Esophagus mucosa (tissue), 1 donor: Measurements from ENCODE around the gene PLVAP. TPM values are rescaled to one million over a fixed set of nuclear protein-coding genes. Genes with fewer than 3 reads are reported as not detected.

Source experiments
- ATAC-seq: fragments of 200-7000 bp; cut with Tn5 transposase; one replicate; pipeline ENCODE4 v1.9.1; 2020
- total RNA-seq: library from RNA; stranded (reverse); gene quantifications from one replicate; pipeline ENCODE4 v1.2.4, GENCODE V29; 2023
- donor health status: DM: yes; HTN: yes; CAD: no.

The PLVAP gene
- total RNA-seq, 1 donor from 2014 or later: 22.6 TPM

GRCh38 chr19:17357078-17357666 is 20.0 kb downstream of the PLVAP start:
- ATAC-seq: no peak

- peak; percentile 10 for ATAC-seq
These were observed 23.8 kb downstream of the PLVAP start for GRCh38 chr19:17353386-17353785.

- ATAC-seq: peak; percentile 39
These were observed 24.4 kb downstream of the PLVAP start for GRCh38 chr19:17352608-17353280.

GRCh38 chr19:17351815-17352435 is 25.2 kb downstream of the PLVAP start:
- no peak for ATAC-seq

GRCh38 chr19:17348700-17349099 is 28.4 kb downstream of the PLVAP start:
- peak; percentile 33 for ATAC-seq

GRCh38 chr19:17347877-17348276 is 29.3 kb downstream of the PLVAP start:
- no peak for ATAC-seq

DNA sequence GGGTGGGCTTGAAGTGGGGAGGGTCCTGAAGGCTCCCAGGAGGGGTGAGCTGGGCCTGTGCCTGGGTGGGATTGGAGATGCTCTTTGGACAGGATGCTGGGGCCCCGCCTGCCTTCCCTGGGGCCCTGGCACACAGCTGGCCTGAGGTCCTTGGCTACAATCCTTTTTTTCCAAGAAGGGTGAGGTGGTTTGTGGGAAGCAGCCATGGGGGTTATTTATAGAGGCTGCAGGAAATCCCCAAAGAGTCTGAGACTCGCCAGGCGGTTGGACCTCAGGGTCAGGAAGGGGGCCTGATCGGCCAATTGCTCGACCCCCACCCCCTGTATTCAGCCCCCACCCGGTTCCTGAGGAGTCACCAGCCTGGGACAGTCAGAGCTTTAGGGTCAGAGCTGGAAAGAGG is 29.8 kb downstream of the PLVAP start:
- peak; percentile 17 for ATAC-seq

- peak; percentile 80 for ATAC-seq
These were observed 31.0 kb downstream of the PLVAP start for GRCh38 chr19:17346109-17346671.

DNA sequence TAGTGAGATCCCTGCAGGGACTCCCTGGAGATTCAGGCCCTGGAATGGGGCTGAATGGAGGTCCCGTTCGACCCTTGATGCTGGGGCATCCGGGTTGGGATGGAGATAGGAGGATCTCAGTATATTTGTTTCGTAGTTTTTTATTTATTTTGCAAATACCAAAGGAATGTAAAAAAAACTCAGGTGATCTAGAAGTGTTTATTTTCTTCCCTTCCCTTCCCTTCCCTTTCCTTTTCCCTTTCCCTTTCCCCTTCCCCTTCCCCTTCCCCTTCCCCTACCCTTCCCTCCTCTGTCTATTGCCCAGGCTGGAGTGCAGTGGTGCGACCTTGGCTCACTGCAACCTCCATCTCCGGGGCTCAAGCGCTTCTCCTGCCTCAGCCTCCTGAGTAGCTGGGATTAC is 35.3 kb downstream of the PLVAP start:
- no peak for ATAC-seq

GRCh38 chr19:17341386-17341785 is 35.8 kb downstream of the PLVAP start:
- ATAC-seq: no peak

GRCh38 chr19:17340871-17341357 is 36.2 kb downstream of the PLVAP start:
- ATAC-seq: no peak

GRCh38 chr19:17340302-17340870 is 36.8 kb downstream of the PLVAP start:
- peak; percentile 28 for ATAC-seq

GRCh38 chr19:17339088-17339741 is 37.9 kb downstream of the PLVAP start:
- ATAC-seq: no peak

GRCh38 chr19:17338433-17339078 is 38.6 kb downstream of the PLVAP start:
- ATAC-seq: no peak

DNA sequence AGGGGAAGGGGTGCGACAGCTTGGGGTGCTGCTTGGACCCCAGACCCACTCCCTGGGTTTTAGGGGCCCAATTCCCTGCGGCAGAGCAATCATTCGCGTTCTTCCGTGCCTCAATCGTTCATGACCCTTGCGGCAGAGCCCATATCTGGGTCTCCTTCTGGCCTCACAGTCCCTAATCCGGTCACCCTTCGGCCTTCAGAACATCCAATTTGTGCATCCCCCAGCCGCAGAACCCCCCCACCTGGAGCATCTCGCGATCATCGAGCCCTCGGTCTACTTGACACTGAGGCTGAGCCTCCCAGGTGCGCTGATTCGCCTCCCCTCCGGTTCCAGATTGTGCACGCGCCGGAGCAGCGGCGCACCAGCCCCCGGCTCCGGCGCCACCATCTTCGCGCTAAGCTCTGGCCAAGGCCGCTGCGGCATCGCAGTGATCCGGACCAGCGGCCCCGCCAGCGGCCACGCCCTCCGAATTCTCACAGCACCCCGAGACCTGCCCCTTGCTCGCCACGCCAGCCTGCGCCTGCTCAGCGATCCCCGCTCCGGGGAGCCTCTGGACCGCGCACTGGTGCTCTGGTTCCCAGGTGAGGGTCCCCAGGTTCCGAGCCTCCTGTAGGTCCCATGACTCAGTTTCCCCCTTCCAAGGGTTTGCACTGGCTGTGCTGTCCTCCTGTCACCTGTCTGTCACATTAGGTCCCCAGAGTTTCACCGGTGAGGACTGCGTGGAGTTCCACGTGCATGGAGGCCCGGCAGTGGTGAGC is 39.3 kb downstream of the PLVAP start:
- ATAC-seq: peak; percentile 9

GRCh38 chr19:17336872-17337674 is 40.1 kb downstream of the PLVAP start, which contains the start of gene GTPBP3:
Gene GTPBP3 (plus strand): TSS chr19:17337553. CDS start chr19:17337612, 59 bp downstream.
- peak; percentile 85 for ATAC-seq

- ATAC-seq: no peak
These were observed 41.6 kb downstream of the PLVAP start for GRCh38 chr19:17335575-17335974.

DNA sequence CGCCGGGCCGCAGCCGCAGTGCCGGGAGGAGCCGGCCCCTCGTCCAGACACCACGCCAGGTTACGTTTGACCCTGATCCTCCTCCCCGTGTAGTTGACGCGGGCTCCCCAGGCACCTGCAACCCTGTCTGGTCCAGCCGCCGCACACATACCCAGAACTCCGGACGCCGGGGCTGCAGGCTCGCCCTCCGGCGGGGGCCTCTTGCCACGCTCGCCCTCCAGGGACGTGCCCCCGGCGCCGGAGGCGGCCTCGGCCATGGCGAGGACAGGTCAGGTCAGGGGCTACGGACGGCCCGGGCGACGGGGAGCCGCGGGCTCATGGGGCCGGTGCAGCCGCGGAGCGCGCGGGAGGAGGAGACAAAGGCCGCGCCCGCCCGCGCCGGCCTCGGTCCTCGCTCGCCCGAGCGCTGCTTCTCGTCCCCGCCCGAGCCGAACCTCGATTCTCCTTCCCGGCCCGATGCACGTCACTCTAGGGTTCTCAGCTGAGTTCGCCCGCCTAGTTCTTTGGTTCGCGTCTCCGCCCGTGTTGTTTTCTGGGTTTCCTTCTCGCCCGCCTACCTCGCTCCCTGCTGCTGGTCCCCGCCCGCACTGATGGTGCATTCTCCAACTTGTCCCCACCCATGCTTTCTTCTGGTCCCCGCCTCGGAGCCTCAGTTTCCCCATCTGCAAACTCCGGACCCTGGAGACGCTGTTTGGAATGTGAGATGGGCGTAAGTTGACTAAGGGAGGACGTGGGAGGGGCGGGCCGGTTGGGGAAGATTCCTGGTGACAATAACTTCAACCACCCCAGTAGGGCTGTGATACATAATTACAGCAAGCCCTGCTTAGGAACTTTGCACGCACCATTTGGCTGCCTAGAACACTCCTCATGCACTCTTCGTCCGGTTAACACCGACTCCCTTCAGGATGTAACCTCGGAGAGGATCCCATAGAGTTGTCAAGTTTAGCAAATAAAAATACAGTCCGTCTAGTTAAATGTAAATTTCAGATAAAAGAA is 42.4 kb downstream of the PLVAP start, which contains the start of gene ANO8:
Gene ANO8 (minus strand): TSS at position 442 of the 996 bp plus-strand sequence. CDS start 185 bp downstream, at position 257.
- ATAC-seq: peak; percentile 66
